Activated CD8-positive, alpha-beta memory T cell treated with anti-CD3 and anti-CD28 coated beads for 48 hours (primary cell): ENCODE data around the gene SLC39A5.
"Not testable (repeated sequence)": the region's sequence is repeated elsewhere in the genome, so short reads cannot be mapped to it uniquely, and the experiment has no call there.

Experiments
- DNase-seq, 3 experiments: peaks; one replicate each; pipeline ENCODE4 v3.0.0-alpha.2; 2020; ENCODE audit warnings: low read depth in 2 of 3, low spot score in 2 of 3

Gene SLC39A5

DNA sequence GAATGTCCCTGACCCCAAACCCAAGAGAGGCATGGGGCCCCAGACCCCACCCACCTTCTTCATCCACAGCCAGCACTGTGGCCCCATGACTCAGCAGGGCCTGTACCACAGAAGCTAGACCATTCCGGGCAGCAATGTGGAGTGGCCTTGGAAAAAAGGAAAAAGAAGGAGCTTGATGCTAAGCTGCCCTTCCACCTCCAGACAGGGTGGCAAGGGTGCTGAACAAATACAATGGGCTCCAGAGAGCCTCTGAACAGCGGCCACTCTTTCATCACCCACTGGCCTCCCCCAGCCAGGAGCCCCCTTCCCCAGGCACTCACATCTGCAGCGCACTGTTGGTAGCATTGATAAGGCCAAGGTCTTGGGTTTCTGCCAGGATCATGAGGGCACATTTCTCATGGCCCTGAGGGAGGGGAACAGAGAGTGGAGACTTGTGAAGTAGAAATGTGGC lies 13.9 kb downstream of the SLC39A5 start:
- DNase-seq, result no peak

DNA sequence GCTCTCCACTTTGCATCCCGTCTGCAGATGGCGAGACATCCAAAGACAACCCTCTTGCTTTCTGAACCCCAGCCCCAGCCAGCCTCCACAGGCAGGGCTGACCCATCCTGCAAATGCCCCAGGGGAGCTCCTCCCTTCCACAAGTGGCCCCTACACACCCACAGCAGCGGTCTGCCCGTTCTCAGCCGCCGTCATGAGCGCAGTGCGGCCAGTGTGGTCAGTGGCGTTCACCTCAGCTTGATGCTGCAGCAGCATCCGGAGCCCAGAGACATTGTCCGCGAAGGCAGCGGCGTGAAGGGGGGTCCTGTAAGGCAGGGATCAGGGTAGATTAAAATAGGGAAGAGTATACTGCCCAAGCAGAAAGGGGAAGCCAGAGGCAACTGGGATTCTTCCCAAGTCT lies 14.6 kb downstream of the SLC39A5 start:
- DNase-seq, result no peak

DNA sequence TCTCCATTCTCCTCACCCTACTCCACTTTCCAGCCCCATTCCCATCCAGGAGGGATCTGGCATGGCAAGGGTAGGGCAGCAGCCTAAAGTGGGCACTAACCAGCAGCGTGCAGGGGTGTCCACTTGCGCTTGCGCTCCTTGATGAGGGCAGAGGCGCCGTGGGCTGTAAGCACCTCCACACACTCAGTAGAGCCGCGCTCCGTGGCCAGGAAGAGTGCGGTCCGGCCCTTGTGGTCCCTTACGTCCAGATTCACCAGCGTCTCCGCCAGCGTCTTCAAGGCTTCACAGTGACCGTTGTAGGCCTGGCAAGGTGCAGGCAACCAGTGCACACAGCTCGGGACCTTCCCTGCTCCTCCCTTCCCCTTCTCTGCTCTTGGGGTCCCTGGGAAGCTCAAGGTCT lies 18.1 kb downstream of the SLC39A5 start:
- no peak for DNase-seq

DNA sequence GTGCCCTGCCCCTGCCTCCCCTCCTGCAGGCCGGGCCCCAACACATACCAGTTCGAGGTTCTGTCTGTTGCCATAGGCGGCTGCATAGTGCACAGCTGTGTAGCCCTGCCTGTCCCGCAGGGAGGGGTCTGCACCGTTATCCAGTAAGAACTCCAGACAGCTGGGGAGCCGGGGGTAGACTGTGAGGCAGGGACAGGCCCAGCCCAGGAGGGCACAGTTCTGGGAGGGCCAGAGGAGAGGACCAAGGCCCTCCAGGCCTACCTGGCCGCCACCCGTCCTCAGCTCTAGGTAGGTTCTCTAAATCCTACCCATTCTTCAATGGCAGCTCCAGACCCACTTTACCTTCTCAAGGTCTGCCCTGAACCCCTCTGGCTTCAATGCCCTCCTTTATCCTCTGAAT lies 18.9 kb downstream of the SLC39A5 start:
- DNase-seq, result no peak

DNA sequence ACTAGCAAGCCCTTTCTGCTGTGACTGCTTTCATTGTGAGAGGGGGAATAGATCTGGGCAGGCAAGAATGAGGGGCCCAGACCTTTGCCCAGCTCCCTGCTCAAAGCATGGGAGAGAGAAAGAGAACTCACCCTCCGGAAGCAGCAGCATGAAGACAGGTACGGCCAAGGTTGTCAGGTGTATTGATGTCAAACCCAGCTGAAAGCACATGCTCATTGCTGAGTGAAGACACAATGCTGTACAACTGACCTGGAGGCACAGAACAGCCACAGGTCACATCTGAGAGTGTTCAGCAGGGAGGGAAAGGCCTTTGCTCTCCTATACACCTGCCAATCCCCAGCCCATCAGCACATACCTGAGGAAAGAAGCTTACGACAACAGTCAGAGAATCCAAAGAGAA lies 22.8 kb downstream of the SLC39A5 start:
- DNase-seq, result no peak

DNA sequence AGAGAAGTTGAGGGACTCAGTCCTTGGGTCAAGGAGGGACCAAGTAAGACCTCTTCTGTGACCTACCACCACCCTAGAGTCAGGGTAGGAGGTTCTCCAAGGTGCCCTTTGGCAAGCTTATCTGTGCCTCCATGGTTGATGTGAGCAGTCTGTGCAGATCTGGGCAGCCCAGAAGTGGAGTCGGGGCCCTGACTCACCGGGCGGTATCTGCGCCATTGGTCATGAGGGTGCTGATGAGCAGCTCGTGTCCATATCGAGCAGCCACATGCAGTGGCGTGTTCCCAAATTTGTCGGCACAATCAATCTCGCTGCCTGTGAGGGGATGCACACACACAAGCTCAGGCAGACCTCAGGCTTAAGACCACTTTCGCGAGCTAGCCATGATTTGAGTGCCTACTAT lies 23.2 kb downstream of the SLC39A5 start:
- DNase-seq, result no peak

DNA sequence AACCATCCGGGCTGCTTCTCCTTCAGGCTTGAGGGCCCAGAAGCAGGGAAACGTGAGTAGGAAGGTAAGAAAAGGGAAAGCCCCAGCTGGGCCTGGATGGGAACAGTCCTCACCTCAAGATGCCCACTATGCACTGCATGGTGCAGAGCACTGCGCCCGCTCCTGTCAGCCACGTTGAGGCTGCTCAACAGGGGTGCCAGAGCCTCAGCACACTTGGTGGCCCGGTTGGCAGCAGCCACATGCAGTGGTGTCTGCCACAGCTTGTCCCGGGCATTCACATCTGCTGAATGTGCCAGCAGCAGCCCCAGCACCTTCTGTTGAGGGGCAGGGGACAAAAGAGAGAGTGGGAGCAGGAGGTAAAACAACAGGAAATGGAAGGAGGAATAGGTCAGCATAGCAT lies 25.8 kb downstream of the SLC39A5 start:
- no peak for DNase-seq

DNA sequence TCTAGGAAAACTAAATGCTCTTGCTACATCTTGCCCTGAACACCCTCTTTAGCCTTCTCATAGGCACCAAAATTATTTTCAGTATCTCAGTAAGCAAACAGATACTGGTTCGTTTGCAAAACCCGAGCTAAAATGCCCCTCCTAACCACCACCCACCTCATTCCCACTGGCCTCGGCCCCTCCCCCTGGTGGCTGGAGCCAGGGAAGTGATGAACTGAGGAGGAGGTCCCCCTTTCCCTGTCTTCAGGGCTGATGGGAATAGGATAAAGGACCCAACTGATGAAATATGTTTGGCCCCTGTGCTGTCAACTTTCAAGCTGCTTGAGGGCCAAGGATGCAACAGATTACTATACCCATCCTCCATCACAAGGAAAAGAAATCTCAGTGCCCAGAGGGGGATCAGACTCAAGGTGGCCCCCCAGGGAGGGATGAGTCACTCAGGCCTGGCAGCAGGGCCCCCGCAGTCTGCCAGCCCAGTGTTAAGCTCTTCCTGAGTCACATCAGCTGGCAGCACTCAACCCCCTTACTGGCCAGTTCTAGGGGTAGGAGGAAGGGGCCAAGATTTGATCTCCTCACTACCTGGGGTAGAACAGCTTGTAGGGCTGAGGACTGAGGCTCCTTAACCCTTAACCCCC lies 26.6 kb downstream of the SLC39A5 start:
- DNase-seq, result no peak

DNA sequence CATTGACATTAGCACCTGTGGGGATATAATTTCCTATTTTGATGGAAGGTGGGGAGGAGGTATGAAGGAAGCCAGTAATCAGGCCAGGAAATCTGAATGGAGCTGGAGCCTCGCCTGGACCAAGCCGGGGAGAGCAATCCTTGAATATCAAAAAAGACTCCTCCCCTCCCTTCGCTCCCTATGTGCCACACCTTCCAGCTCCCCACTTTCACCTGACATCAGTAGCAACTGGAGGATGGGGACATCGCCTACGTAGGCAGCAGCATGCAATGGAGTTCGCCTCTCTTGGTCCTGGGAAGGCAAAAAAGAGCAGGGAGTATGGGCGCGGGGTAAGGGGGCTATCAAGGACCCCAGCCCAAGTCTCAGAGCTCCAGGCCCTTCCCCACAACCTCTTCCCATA lies 27.2 kb downstream of the SLC39A5 start:
- DNase-seq, result no peak

DNA sequence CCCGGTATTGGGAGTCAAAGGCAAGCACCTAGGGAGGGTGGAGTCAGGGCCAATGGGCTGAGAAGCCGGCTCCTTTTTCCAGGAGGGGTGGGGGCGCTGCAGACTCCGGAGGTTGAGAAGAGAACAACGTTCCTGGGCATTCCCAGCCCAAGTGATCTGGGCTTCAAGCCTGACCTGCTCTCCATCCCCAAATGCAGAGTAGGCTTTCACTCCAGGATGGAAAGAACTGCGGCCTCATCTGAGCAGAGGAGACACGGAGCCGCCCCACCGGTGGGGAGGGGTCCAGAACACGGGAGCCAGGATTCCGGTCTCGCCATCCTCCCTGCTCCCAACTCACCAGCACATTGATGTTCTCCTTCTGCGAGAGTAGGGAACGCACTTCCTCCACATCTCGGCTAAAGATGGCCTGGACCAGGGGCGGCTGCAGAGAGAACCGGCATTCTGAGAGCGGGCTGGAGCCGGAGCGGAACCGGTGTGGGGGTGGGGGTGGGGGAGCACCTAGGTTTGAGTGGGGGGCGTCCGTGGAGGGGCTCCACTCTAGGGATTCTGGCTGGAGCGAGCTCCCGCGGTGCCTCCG lies 27.7 kb downstream of the SLC39A5 start:
- DNase-seq, result no peak

DNA sequence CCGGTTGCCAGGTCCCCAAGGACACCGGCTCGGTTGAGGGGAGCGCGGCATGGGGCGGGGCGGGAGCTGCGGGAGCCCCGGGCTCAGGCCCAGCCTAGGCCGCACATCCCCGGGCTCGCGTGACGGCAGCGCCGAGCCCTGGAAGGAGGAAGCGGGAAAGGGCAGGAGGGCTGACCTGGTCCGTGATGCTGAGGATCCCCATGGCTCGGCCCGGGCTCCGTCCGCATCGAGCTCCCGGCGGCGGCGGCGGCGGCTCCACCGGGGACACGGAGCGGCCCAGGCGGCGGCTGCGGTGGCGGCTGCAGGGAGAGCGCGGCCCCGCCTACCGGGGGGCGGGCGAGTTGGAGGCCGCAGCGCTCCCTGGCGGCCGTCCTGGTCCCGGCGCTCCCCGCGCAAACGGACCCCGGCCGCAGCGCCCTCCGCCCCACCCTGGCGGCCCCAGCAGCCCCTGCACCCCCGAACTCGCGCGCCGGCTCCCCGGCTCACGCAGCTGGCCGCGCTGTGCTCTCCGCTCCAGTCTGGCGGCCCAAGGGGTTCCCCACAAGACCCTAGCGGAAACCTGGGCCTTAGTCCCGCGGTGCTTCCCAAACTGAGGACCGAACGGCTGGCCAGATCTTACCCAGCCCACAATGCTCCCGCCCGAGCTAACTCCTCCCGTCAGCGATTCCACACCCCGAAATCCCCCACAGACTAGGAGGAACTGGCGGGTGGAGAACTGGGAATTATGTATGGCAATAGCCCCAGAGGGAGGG lies 28.4 kb downstream of the SLC39A5 start, which contains the start of gene ANKRD52:
ANKRD52 (minus strand) TSS at position 317 of the 752 bp plus-strand sequence; CDS start at position 202, 115 bp downstream.
- DNase-seq, result peak; percentile 47 to 63 (median 63)

DNA sequence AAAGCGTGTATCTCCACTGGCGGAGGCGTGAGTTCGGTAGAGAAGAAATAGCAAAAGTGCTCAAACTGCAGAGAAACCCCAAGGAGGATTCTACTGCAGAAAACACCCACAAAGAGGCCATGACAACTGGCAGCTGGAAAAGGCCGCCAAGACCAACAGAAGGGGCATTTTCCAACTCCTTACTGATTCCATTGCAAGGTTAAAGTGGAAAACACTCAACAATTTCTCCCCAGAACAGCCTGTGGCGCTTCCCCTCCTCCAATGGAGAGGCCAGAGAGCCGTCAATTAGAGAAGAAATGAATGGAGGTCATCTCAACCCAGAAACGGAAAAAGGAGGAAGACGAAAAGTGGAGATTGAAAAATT lies 29.0 kb downstream of the SLC39A5 start:
- DNase-seq, result no peak

DNA sequence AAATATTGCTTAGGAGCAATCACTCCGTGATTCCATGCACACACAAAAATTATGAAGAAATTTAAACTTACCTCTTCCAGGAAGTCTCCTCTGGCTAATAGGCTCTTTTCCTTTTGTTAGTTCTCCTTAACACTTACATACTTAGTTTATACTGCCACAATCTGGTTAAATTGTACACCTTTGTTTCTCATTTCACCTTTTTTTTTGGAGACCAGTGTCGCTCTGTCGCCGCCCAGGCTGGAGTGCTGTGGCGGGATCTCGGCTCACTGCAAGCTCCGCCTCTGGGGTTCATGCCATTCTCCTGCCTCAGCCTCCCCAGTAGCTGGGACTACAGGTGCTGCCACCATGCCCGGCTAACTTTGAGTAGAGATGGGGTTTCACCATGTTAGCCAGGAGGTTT lies 30.5 kb downstream of the SLC39A5 start:
- no peak for DNase-seq

DNA sequence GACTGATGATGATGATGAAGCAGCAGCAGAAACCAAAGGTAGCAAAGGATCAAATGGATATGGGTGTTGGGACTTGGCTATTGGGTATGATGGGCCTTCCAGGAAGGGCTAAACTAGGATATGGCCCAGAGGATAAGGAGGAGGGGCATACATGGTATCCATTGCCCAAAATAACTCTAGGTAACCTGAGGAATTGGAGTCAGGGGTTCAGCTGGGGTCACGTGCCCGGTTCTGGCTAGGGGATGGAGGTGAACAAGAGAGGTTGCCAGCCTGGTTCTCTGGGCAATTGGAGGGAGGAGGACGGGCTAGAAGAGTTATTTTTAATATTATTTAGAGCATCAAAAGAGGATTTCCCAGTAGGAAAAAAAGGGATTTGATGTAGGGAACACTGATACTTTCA lies 31.1 kb downstream of the SLC39A5 start:
- DNase-seq, result no peak

DNA sequence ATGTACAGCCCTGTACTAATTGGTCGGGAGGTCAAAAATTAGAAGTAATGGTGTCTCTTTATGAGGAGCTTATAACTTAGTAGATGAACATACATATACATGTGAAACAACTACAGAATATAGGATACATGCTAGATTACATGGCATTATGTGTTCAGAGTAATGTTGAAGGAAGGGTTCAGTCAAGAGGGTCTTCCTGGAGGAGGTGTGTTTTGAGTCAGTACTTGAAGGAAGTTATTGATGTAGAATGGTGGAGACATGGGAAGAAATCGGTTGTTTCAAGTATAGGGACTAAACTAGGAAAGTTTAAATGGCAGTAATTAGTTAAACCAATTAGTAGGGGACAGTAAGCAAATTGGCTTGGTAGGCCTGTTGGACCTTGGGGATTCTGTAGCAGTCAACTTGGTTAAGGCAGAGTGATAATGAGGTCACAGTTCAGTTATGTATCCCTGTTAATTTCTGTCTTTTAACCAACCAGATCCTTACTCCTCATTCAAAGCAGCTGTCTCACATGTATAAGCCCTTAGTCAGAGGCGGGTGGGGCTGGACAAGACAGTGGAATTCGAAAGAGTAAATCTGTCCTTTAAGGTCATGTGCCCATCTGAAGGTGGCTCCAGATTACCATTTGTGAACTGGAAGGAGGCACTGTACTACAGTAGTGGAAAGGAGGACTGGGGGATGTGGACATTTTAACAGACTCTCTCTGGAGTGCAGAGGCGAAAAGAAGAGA lies 31.8 kb downstream of the SLC39A5 start:
- no peak for DNase-seq

DNA sequence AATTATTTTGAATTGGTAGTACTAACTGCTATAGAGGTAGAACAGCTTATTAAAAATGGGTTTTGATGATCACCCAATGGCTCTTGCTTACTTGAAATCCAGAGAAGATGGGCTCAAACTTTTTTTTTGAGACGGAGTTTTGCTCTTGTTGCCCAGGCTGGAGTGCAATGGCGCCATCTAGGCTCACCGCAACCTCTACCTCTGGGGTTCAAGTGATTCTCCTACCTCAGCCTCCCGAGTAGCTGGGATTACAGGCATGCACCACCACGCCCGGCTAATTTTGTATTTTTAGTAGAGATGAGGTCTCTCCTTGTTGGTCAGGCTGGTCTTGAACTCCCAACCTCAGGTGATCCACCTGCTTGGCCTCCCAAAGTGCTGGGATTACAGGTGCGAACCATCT lies 33.1 kb downstream of the SLC39A5 start:
- not testable (repeated sequence) for DNase-seq

DNA sequence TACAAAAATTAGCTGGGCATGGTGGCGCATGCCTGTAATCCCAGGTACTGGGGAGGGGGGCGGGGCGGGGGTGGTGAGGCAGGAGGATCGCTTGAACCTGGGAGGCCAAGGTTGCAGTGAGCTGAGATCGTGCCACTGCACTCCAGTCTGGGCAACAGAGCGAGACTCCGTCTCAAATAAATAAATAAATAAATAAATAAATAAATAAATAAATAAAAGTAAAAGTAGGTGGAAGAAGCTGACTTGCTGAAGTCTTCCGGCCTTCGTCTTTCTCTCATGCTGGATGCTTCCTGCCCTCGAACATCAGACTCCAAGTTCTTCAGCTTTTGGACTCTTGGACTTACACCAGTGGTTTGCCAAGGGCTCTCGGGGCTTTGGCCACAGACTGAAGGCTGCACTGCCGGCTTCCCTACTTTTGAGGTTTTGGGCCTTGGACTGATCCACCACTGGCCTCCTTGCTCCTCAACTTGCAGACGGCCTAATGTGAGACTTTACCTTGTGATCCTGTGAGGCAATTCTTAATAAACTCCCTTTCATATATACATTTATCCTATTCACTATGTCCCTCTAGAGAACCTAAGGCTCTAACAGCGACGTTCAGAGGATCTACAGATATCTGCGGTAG lies 36.3 kb downstream of the SLC39A5 start:
- not testable (repeated sequence) for DNase-seq

DNA sequence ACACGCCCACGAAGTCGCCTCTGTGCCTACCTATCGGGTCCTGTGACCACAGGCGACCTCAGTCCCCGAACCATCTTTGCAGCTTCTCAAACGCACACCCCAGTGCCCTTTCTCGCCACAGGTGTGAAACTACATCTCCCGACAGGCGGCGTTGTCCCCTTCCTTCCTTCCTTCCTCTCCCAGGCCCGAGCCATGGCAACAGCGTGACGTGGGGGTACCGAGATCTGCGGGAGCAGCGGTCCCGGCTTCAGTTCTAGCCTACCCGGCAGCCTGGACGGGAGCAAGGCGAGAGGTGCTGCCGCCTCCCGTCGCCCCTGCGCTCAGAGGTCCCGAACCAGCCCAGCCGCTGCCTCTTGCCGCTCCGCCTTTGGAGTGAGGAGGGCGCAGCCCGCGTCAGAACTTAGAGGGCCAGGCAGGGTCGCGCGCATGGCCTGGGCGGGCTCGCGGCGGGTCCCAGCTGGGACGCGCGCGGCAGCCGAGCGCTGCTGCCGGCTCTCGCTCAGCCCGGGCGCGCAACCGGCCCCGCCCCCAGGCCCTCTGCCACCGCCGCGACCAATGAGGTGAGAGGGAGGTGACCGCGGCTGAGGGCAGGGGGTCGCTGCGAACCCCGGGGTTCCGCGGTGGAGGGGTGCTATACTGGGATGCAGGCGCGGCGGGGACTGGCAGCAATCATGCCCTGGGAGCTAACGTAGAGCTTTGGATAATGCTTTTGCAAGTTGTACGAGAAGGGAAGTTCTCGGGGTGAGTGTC lies 37.0 kb downstream of the SLC39A5 start, which contains the start of gene COQ10A:
COQ10A (plus strand) TSS at position 250 of the 750 bp plus-strand sequence; CDS start at position 427, 177 bp downstream.
- peak; percentile 63 to 81 (median 70) for DNase-seq

DNA sequence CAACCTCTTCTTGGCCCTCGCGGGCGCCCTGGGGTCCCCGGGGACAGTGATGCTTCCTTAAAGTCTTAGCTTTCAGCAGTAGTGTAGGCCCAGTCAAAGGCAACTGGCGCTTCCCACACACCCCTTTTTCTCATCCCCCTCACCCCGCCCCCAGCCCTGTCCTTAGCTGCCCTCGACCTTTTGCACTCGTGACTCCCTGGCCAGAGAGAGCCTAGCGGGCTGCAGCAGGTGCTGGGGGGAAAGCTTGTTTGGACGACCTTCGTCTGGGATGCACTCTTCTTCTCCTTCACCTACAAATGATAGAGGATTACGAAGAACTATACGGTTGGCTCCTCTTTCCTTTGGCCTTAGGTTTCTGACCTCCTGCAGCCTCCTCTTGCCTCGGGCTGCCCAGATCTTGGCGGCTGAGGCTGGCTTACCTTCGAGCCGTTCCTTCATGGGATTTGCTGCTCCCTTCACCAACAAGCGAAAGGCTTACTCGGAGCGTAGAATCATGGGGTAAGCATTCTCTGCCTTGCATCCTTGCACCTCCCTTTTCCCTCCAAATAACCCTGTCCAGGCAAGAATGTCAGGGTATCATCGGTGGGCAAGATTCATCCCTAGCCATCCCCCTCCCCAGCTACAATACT lies 37.7 kb downstream of the SLC39A5 start:
- DNase-seq, result peak in 1 of 3 experiments; percentile 6

DNA sequence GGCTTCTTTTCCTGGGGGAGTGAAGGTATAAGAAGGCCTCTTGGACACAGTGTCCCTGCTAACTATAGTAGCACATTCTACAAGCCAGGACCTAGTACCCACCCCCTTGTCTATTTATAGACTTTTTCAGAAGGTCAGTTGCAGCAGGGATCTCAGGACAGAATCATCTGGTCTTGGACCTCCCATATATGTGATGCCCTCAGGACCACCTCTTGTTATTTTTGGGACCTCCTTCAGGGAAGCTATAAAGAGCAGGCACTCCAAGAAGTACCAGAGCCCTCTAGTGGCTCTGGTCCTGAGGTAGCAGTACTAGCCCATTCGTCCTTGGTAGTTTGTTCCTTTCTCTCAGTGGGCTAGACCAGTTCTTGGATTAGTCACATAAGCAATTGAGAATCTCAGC lies 41.2 kb downstream of the SLC39A5 start:
- DNase-seq, result no peak
